Immature natural killer cell (primary cell): ENCODE measurements around the gene C7orf25. TPM values are rescaled to one million over a fixed set of nuclear protein-coding genes. Genes with fewer than 3 reads are reported as not detected.
"Not testable (repeated sequence)": the region's sequence is repeated elsewhere in the genome, so short reads cannot be mapped to it uniquely, and the experiment has no call there.

Source experiments
- DNase-seq, 3 donors: peaks; one replicate each; pipeline ENCODE4 v3.0.0; 2022; ENCODE audit warnings: mixed read lengths in 1 of 3
- H3K27ac Mint-ChIP-seq, 6 donors: one replicate each; pipeline ENCODE4 v1.8.0; 2020; ENCODE audit warnings: mixed read lengths in 6 of 6, mild to moderate bottlenecking in 5 of 6, inconsistent platforms in 4 of 6, moderate library complexity in 3 of 6
- H3K27me3 Mint-ChIP-seq, 3 donors: one replicate each; pipeline ENCODE4 v1.8.0; 2020 to 2021; ENCODE audit warnings: low read depth in 3 of 3, mild to moderate bottlenecking in 3 of 3, mixed read lengths in 3 of 3, moderate library complexity in 3 of 3, inconsistent platforms in 1 of 3
- H3K36me3 Mint-ChIP-seq, 3 donors: one replicate each; pipeline ENCODE4 v1.8.0; 2020; ENCODE audit warnings: mixed read lengths in 3 of 3, inconsistent platforms in 2 of 3, mild to moderate bottlenecking in 2 of 3
- H3K4me1 Mint-ChIP-seq, 2 donors: one replicate each; pipeline ENCODE4 v1.8.0; 2020; ENCODE audit warnings: inconsistent platforms in 2 of 2, mild to moderate bottlenecking in 2 of 2, mixed read lengths in 2 of 2, moderate library complexity in 1 of 2
- H3K4me3 Mint-ChIP-seq, 5 donors: one replicate each; pipeline ENCODE4 v1.8.0; 2020; ENCODE audit warnings: mild to moderate bottlenecking in 5 of 5, mixed read lengths in 5 of 5, inconsistent platforms in 3 of 5, moderate library complexity in 3 of 5
- H3K9me3 Mint-ChIP-seq, 6 donors: one replicate each; pipeline ENCODE4 v1.8.0; 2020; ENCODE audit warnings: mild to moderate bottlenecking in 6 of 6, mixed read lengths in 6 of 6, inconsistent platforms in 4 of 6, moderate library complexity in 3 of 6
- polyA plus RNA-seq, 3 donors: library from polyadenylated mRNA; unstranded; fragments of 300-500 nt; fragmentation: Illumina TruSeq; gene quantifications; one replicate each; pipeline ENCODE4 v1.2.3, GENCODE V29; 2021

The C7orf25 gene
- polyA plus RNA-seq, 3 donors from 2014 or later: 0.39 to 17.7 (median 4.1) TPM

DNA sequence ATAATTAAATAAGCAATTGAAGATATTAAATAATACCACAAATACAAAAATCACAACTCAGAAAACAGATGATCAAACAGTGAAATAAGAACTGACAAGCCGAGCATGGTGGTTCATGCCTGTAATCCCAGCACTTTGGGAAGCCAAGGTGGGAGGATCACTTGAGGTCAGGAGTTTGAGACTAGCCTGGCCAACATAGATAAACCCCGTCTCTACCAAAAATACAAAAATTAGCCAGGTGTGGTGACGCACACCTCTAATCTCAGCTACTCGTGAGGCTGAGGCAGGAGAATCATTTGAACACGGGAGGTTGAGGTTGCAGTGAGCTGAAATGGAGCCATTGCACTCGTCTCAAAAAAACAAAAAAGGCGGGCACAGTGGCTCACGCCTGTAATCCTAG lies 26.7 kb downstream of the C7orf25 start:
- peaks cover 23 to 28% of the 10 kb centered on the region in 2 donors for H3K4me1 Mint-ChIP-seq
- DNase-seq, H3K4me3 Mint-ChIP-seq, H3K9me3 Mint-ChIP-seq, H3K27ac Mint-ChIP-seq, H3K27me3 Mint-ChIP-seq, H3K36me3 Mint-ChIP-seq: not testable (repeated sequence)

DNA sequence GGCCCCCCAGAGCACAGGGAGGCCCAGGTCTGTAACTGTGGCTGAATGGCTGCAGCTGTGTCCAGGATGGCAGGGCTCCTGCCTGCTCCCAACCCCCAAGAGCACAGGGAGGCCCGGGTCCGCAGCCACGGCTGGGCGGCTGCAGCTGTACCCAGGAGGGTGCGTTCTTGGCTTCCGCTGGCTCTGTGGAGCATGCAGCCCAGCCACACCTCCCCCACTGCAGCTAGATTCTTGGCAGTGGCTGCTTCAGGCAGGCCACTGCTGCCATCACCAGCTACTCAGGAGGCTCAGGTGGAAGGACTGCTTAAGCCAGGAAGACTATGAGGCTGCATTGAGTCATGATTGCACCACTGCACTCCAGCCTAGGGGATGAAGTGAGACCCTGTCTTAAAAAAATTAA lies 27.9 kb downstream of the C7orf25 start:
- H3K36me3 Mint-ChIP-seq: no peaks in the 10 kb centered on the region
- no peak for DNase-seq
- peaks cover 2 to 10% (median 5%) of the 10 kb centered on the region in 3 donors for H3K27me3 Mint-ChIP-seq
- no peak overlapping the region for H3K4me3 Mint-ChIP-seq
- H3K9me3 Mint-ChIP-seq: no peaks in the 10 kb centered on the region
- peaks cover 19 to 23% of the 10 kb centered on the region in 2 donors for H3K4me1 Mint-ChIP-seq
- H3K27ac Mint-ChIP-seq: no peak overlapping the region

DNA sequence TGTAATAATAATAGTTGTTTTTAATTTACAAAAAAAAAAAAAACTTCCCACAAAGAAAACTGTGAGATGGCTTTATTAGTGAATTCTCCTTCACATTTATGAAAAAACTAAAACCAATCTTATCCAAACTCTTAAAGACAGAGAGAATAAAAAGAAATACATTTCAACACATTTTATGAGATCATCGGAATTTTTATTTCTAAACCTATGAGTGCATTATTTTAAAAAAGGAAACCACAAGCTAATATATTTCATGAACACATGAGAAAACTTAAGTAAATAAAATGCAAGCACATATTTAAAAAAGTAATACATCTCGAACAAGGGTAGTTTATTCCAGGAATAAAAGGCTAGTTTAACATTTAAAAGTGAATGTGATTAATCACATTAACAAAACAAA lies 31.5 kb downstream of the C7orf25 start:
- Mint-ChIP-seq H3K36me3 (no peaks in the 10 kb centered on the region), H3K9me3 (no peaks in the 10 kb centered on the region), H3K27ac (no peak overlapping the region), H3K4me1 (no peaks in the 10 kb centered on the region), H3K27me3 (peaks cover 2% of the 10 kb centered on the region in 3 donors), H3K4me3 (no peak overlapping the region)
- DNase-seq: no peak

DNA sequence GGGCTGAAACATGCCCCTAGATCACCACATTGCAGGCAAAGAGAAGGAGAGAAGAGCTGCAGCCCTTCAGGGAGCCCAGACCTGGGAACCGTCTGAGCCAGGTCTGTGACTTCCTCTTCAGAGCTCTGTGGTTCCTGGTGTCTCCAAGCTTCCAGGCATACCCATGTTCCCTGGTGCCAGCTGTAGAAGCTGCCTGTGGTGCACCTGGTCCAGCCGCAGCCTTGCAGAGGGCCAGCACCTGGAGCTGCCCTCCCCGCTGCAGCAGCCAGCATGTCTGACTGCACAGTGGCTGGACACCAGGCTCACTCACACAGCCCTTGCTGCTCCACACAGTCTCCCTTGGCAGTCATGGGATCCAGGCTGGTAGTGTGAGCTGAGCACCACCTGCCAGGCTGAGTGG lies 33.6 kb downstream of the C7orf25 start:
- no peak overlapping the region for H3K27ac Mint-ChIP-seq
- no peak for DNase-seq
- H3K36me3 Mint-ChIP-seq: no peaks in the 10 kb centered on the region
- H3K4me1 Mint-ChIP-seq: no peaks in the 10 kb centered on the region
- no peak overlapping the region for H3K4me3 Mint-ChIP-seq
- H3K9me3 Mint-ChIP-seq: no peaks in the 10 kb centered on the region
- peaks cover 2% of the 10 kb centered on the region in 3 donors for H3K27me3 Mint-ChIP-seq

DNA sequence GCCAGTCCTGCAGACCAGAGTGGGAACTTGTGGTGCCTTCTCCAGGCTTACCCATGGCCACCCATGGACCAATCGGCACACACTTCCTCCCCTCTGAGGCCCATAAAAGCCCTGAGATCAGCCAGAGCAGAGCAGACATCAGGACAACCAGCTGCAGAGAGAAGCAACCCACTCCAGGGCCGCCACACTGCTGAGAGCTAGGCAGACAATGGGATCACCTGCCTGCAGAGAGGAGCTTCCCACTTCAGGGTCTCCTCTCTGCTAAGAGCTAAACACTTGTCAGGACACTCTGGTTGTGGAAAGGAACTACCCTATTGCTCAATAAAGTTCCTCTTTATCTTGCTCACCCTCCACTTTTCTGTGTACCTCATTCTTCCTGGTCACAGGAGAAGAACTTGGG lies 34.0 kb downstream of the C7orf25 start:
- peaks cover 2% of the 10 kb centered on the region in 3 donors for H3K27me3 Mint-ChIP-seq
- H3K9me3 Mint-ChIP-seq: no peaks in the 10 kb centered on the region
- H3K36me3 Mint-ChIP-seq: no peaks in the 10 kb centered on the region
- H3K4me3 Mint-ChIP-seq: no peak overlapping the region
- no peak for DNase-seq
- no peaks in the 10 kb centered on the region for H3K4me1 Mint-ChIP-seq
- no peak overlapping the region for H3K27ac Mint-ChIP-seq

DNA sequence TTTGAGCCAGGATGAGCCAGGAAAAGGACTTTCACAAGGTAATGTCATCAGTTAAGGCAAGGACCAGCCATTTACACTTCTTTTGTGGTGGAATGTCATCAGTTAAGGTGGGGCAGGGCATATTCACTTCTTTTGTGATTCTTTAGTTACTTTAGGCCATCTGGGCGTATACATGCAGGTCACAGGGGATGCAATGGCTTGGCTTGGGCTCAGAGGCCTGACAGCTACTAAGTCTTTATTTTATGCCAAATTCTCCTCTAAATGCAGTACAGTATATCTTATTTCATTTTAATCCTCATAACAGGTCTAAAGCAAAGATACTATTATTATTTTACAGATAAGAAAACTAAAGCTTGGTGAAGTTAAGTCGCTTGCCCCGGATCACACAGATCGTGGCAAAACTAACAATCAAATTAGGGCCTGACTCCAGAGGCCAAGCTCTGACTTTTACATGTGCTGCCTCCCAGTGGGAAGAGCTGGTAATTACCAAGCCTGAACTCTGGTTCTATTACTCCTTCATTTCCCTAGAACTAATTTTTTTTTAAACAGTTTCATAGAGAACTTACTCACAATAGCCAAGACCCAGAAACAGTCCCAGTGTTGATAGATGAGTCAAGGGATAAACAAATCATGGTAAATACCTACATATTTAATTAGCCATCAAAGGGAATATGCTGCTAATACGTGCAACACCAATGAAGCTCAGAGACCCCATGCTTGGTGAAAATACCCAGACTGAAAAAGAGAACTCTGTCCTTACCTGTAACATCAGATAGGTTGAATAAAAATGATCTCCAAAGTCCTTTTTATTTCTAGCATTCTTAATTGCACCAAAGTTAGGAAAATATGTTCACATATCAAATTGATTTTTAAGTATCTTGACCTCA lies 35.4 kb downstream of the C7orf25 start:
- Mint-ChIP-seq H3K4me1 (no peaks in the 10 kb centered on the region), H3K27ac (no peak overlapping the region), H3K36me3 (no peaks in the 10 kb centered on the region), H3K27me3 (peaks cover 2 to 5% (median 2%) of the 10 kb centered on the region in 3 donors), H3K4me3 (no peak overlapping the region), H3K9me3 (no peaks in the 10 kb centered on the region)
- no peak for DNase-seq

DNA sequence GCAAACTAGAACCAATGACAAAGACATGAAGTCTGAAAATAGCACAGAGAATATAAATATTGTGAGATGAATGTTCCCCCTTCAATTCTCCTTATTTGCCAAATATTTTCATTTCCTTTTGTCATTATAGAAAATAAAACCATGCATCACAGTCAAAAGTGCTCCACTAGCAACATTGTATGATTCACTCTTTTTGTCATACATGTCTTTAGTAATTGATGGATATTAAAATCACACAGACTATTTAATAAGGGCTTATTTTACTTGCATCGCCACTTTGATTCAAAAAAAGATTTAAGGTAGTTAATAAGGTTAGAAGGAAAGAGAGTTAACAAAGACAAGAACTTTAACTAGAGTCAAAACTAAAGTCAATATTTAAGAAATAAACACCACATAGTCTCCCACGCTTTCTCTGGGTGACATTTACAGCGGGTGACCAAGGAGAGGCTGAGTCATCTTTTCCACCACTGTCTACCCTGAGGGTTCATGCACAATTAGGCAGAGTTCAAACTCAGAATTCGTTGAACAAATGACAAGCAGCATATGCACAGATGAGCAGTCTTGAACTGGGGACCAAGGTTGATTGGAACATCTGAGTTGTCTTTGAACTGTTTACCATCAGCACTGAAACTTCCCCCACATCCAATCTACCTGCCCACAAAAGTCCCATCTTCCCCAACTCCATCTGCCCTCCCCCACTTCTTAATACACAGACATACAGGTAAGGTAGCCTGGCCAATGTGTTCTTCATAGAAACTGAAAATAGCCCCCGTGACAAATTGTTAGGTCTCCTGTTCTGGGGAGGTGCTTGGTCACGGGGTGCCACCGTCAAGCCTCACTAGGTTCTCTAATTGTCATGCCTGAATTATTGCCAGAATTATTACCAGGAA lies 42.5 kb downstream of the C7orf25 start:
- Mint-ChIP-seq H3K4me3 (no peak overlapping the region), H3K36me3 (peaks cover 0 to 4% (median 0%) of the 10 kb centered on the region in 3 donors), H3K27ac (no peak overlapping the region), H3K4me1 (no peaks in the 10 kb centered on the region), H3K27me3 (peaks cover 0 to 14% (median 5%) of the 10 kb centered on the region in 3 donors), H3K9me3 (peaks cover 0 to 2% (median 0%) of the 10 kb centered on the region in 6 donors)
- no peak for DNase-seq

DNA sequence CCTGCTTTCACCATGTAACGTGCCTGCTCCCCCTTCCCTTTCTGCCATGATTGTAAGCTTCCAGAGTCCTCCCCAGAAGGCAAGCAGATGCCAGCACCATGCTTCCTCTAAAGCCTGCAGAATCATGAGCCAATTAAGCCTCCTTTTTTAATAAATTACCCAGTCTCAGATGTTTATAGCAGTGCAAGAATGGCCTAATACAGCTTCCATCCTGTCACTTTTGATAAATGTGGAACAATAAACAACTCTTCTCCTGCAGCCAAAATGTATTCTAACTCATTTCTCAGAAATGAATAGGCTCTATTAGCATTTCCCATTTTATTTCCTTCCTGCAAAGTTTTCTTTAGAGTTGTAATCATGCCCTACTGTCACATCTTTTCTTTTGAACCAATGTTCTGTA lies 43.4 kb downstream of the C7orf25 start:
- no peaks in the 10 kb centered on the region for H3K4me1 Mint-ChIP-seq
- H3K27me3 Mint-ChIP-seq: peaks cover 0 to 20% (median 8%) of the 10 kb centered on the region in 3 donors
- peaks cover 0 to 7% (median under 1%) of the 10 kb centered on the region in 6 donors for H3K9me3 Mint-ChIP-seq
- peaks cover 0 to 4% (median 0%) of the 10 kb centered on the region in 3 donors for H3K36me3 Mint-ChIP-seq
- no peak overlapping the region for H3K4me3 Mint-ChIP-seq
- no peak for DNase-seq
- no peak overlapping the region for H3K27ac Mint-ChIP-seq

Other genes with a start within 250 kb of the C7orf25 start
- 100 to 1,000 TPM; 234 to 348 (median 278) TPM for gene PSMA2, start 20.1 kb upstream of the C7orf25 start, polyA plus RNA-seq
- 10 to 100 TPM; 23.3 to 37.7 (median 24.1) TPM for gene MRPL32, start 20.3 kb upstream of the C7orf25 start, polyA plus RNA-seq
- gene HECW1, start 200.6 kb upstream of the C7orf25 start, polyA plus RNA-seq: not detected